Measurements from ENCODE around the gene TRAPPC5. TPM values are rescaled to one million over a fixed set of nuclear protein-coding genes. Genes with fewer than 3 reads are reported as not detected.

The TRAPPC5 gene
- total RNA-seq, 2 experiments from 2014 or later = 91.5 to 150 TPM

GRCh38 chr19:7681340-7682174 is 924 bp downstream of the TRAPPC5 start:
- H3K27ac ChIP-seq (ENCODE audit: low read depth, low read length, poor library complexity, severe bottlenecking) = peak overlapping the region; percentile 48
- peak overlapping the region; percentile 92 for H3K4me2 ChIP-seq (ENCODE audit: low read length)
- H3K4me1 ChIP-seq (ENCODE audit: insufficient read depth, low read length, poor library complexity, severe bottlenecking) = peaks cover 37% of the 10 kb centered on the region
- peaks cover 34% of the 10 kb centered on the region for H3K36me3 ChIP-seq (ENCODE audit: insufficient read depth, low read length)
- H3K4me3 ChIP-seq (ENCODE audit: low read depth, low read length, poor library complexity, severe bottlenecking) = peak overlapping the region; percentile 96
- H3K79me2 ChIP-seq (ENCODE audit: insufficient read depth, low read depth, low read length) = peaks cover 14% of the 10 kb centered on the region; the same call in 1 of the 2 replicates
- no TSS peak for BruUV-seq (replicated peaks)
- TF ChIP-seq EZH2phosphoT487 (IDR thresholded peaks at IDR 0.05; ENCODE audit: borderline replicate concordance, low read depth, low read length) (no peak), CTCF (conservative IDR thresholded peaks at IDR 0.05; ENCODE audit: low read length) (peak; percentile 73)
- H2AFZ ChIP-seq (ENCODE audit: low read length) = peak overlapping the region; percentile 53; the same call in 1 of the 2 replicates
- no peaks in the 10 kb centered on the region for H3K9me2 ChIP-seq (ENCODE audit: insufficient read depth, low read length)
- H4K20me1 ChIP-seq (ENCODE audit: insufficient read depth, low read length) = no peaks in the 10 kb centered on the region
- POLR2A ChIA-PET = interaction anchor here (0.6 to 1.2 kb wide), 3 partner anchors 14 to 44 kb away, joined by 3 to 5 read pairs (median 4); no protein-coding TSS in a partner anchor
- peak; percentile 87 for DNase-seq (ENCODE audit: low spot score)
- intact Hi-C loops (cut with micrococcal nuclease; ENCODE audit: unreplicated experiment) = loop anchor here (2.0 kb wide), 2 partner anchors 21 to 579 kb away; partner anchors contain the start of gene FCER2
- CTCF ChIA-PET (ENCODE audit: unreplicated experiment) = interaction anchor here (0.6 to 1.3 kb wide), 7 partner anchors 16 to 150 kb away, joined by 3 to 8 read pairs (median 4); partner anchors contain the start of genes PET100 and XAB2
- H3K9me3 ChIP-seq (ENCODE audit: low read length) = no peaks in the 10 kb centered on the region

GRCh38 chr19:7682175-7682855 is 1.7 kb downstream of the TRAPPC5 start:
- Histone ChIP-seq H2AFZ (ENCODE audit: low read length) (no peak overlapping the region), H4K20me1 (ENCODE audit: insufficient read depth, low read length) (no peaks in the 10 kb centered on the region), H3K27ac (ENCODE audit: low read depth, low read length, poor library complexity, severe bottlenecking) (no peak overlapping the region), H3K9me2 (ENCODE audit: insufficient read depth, low read length) (no peaks in the 10 kb centered on the region), H3K4me3 (ENCODE audit: low read depth, low read length, poor library complexity, severe bottlenecking) (peak overlapping the region; percentile 96), H3K4me1 (ENCODE audit: insufficient read depth, low read length, poor library complexity, severe bottlenecking) (peaks cover 30% of the 10 kb centered on the region), H3K36me3 (ENCODE audit: insufficient read depth, low read length) (peaks cover 34% of the 10 kb centered on the region), H3K79me2 (ENCODE audit: insufficient read depth, low read depth, low read length) (peaks cover 14% of the 10 kb centered on the region; the same call in 1 of the 2 replicates), H3K9me3 (ENCODE audit: low read length) (no peaks in the 10 kb centered on the region), H3K4me2 (ENCODE audit: low read length) (peak overlapping the region; percentile 92)
- intact Hi-C loops (cut with micrococcal nuclease; ENCODE audit: unreplicated experiment) = no loop called here
- TF ChIP-seq EZH2phosphoT487 (IDR thresholded peaks at IDR 0.05; ENCODE audit: borderline replicate concordance, low read depth, low read length) = no peak
- ChIA-PET POLR2A (no interaction called here), CTCF (ENCODE audit: unreplicated experiment) (no interaction called here)
- TSS peak; percentile 91 for BruUV-seq (replicated peaks)
- DNase-seq (ENCODE audit: low spot score) = no peak

GRCh38 chr19:7685546-7686445 is 5.2 kb downstream of the TRAPPC5 start:
- Histone ChIP-seq H3K79me2 (ENCODE audit: insufficient read depth, low read depth, low read length) (peaks cover 13% of the 10 kb centered on the region; the same call in 1 of the 2 replicates), H3K4me2 (ENCODE audit: low read length) (no peak overlapping the region), H4K20me1 (ENCODE audit: insufficient read depth, low read length) (no peaks in the 10 kb centered on the region), H3K9me3 (ENCODE audit: low read length) (no peaks in the 10 kb centered on the region), H3K4me3 (ENCODE audit: low read depth, low read length, poor library complexity, severe bottlenecking) (no peak overlapping the region), H3K9me2 (ENCODE audit: insufficient read depth, low read length) (no peaks in the 10 kb centered on the region), H3K4me1 (ENCODE audit: insufficient read depth, low read length, poor library complexity, severe bottlenecking) (peaks cover 6% of the 10 kb centered on the region), H2AFZ (ENCODE audit: low read length) (no peak overlapping the region), H3K36me3 (ENCODE audit: insufficient read depth, low read length) (peaks cover 34% of the 10 kb centered on the region), H3K27ac (ENCODE audit: low read depth, low read length, poor library complexity, severe bottlenecking) (no peak overlapping the region)
- CTCF ChIA-PET (ENCODE audit: unreplicated experiment) = no interaction called here
- POLR2A ChIA-PET = no interaction called here
- TF ChIP-seq CTCF (conservative IDR thresholded peaks at IDR 0.05; ENCODE audit: low read length) (no peak), EZH2phosphoT487 (IDR thresholded peaks at IDR 0.05; ENCODE audit: borderline replicate concordance, low read depth, low read length) (no peak)
- no peak for DNase-seq (ENCODE audit: low spot score)
- BruUV-seq (replicated peaks) = no TSS peak
- intact Hi-C loops (cut with micrococcal nuclease; ENCODE audit: unreplicated experiment) = no loop called here
